ENCODE results near the gene DOK7.
A peak's percentile ranks its signal among the peaks of the same experiment; 100 is the strongest.

Gene DOK7

GRCh38 chr4:3489451-3489962 lies 26.4 kb downstream of the DOK7 start:
- Histone ChIP-seq H3K36me3 (ENCODE audit: insufficient read depth, insufficient read length, low read length) (no peaks in the 10 kb centered on the region), H3K9me3 (ENCODE audit: insufficient read depth, low read length) (no peaks in the 10 kb centered on the region), H3K9ac (ENCODE audit: insufficient read length, low read depth) (no peak overlapping the region), H3K4me3 (ENCODE audit: insufficient read length, low read depth) (no peak overlapping the region), H3K4me1 (ENCODE audit: insufficient read depth, insufficient read length) (peaks cover 60% of the 10 kb centered on the region), H3K27me3 (ENCODE audit: insufficient read depth, insufficient read length) (peaks cover 100% of the 10 kb centered on the region)
- TF ChIP-seq SUZ12 (IDR thresholded peaks at IDR 0.05; ENCODE audit: extremely low read depth, insufficient read depth, insufficient read length) (no peak), YY1 (IDR thresholded peaks at IDR 0.05; ENCODE audit: insufficient read depth, insufficient read length) (no peak), ZNF274 (IDR thresholded peaks at IDR 0.05; ENCODE audit: low read depth, low read length) (no peak)
- no peak for DNase-seq (ENCODE audit: low read depth, low spot score)

- H3K4me1 ChIP-seq (ENCODE audit: insufficient read depth, insufficient read length): peaks cover 48% of the 10 kb centered on the region
- peak; percentile 35 for DNase-seq (ENCODE audit: low read depth, low spot score)
These were observed 28.7 kb downstream of the DOK7 start for GRCh38 chr4:3491681-3492405.

GRCh38 chr4:3492741-3493719 lies 29.9 kb downstream of the DOK7 start:
- Histone ChIP-seq H3K9ac (ENCODE audit: insufficient read length, low read depth) (peak overlapping the region; percentile 64), H3K27me3 (ENCODE audit: insufficient read depth, insufficient read length) (peaks cover 98% of the 10 kb centered on the region), H3K36me3 (ENCODE audit: insufficient read depth, insufficient read length, low read length) (peaks cover 3% of the 10 kb centered on the region), H3K4me1 (ENCODE audit: insufficient read depth, insufficient read length) (peaks cover 46% of the 10 kb centered on the region), H3K4me3 (ENCODE audit: insufficient read length, low read depth) (no peak overlapping the region), H3K9me3 (ENCODE audit: insufficient read depth, low read length) (no peaks in the 10 kb centered on the region)
- DNase-seq (ENCODE audit: low read depth, low spot score): no peak
- TF ChIP-seq SUZ12 (IDR thresholded peaks at IDR 0.05; ENCODE audit: extremely low read depth, insufficient read depth, insufficient read length): no peak
- TF ChIP-seq ZNF274 (IDR thresholded peaks at IDR 0.05; ENCODE audit: low read depth, low read length): no peak
- no peak for TF ChIP-seq YY1 (IDR thresholded peaks at IDR 0.05; ENCODE audit: insufficient read depth, insufficient read length)

More at GRCh38 chr4:3491681-3492405, 28.7 kb downstream of the DOK7 start:
- Histone ChIP-seq H3K9me3 (ENCODE audit: insufficient read depth, low read length) (no peaks in the 10 kb centered on the region), H3K36me3 (ENCODE audit: insufficient read depth, insufficient read length, low read length) (peaks cover under 1% of the 10 kb centered on the region), H3K4me3 (ENCODE audit: insufficient read length, low read depth) (no peak overlapping the region), H3K27me3 (ENCODE audit: insufficient read depth, insufficient read length) (peaks cover 100% of the 10 kb centered on the region), H3K9ac (ENCODE audit: insufficient read length, low read depth) (no peak overlapping the region)
- no peak for TF ChIP-seq ZNF274 (IDR thresholded peaks at IDR 0.05; ENCODE audit: low read depth, low read length)
- no peak for TF ChIP-seq YY1 (IDR thresholded peaks at IDR 0.05; ENCODE audit: insufficient read depth, insufficient read length)
- no peak for TF ChIP-seq SUZ12 (IDR thresholded peaks at IDR 0.05; ENCODE audit: extremely low read depth, insufficient read depth, insufficient read length)

- Histone ChIP-seq H3K4me3 (ENCODE audit: insufficient read length, low read depth) (no peak overlapping the region), H3K9ac (ENCODE audit: insufficient read length, low read depth) (peak overlapping the region; percentile 64), H3K4me1 (ENCODE audit: insufficient read depth, insufficient read length) (peaks cover 47% of the 10 kb centered on the region), H3K36me3 (ENCODE audit: insufficient read depth, insufficient read length, low read length) (peaks cover 9% of the 10 kb centered on the region), H3K27me3 (ENCODE audit: insufficient read depth, insufficient read length) (peaks cover 93% of the 10 kb centered on the region), H3K9me3 (ENCODE audit: insufficient read depth, low read length) (no peaks in the 10 kb centered on the region)
- DNase-seq (ENCODE audit: low read depth, low spot score): no peak
- no peak for TF ChIP-seq YY1 (IDR thresholded peaks at IDR 0.05; ENCODE audit: insufficient read depth, insufficient read length)
- TF ChIP-seq ZNF274 (IDR thresholded peaks at IDR 0.05; ENCODE audit: low read depth, low read length): no peak
- no peak for TF ChIP-seq SUZ12 (IDR thresholded peaks at IDR 0.05; ENCODE audit: extremely low read depth, insufficient read depth, insufficient read length)
These were observed 30.8 kb downstream of the DOK7 start for GRCh38 chr4:3493720-3494461.

- Histone ChIP-seq H3K4me1 (ENCODE audit: insufficient read depth, insufficient read length) (peaks cover 44% of the 10 kb centered on the region), H3K4me3 (ENCODE audit: insufficient read length, low read depth) (no peak overlapping the region), H3K27me3 (ENCODE audit: insufficient read depth, insufficient read length) (peaks cover 92% of the 10 kb centered on the region), H3K9ac (ENCODE audit: insufficient read length, low read depth) (peak overlapping the region; percentile 47), H3K9me3 (ENCODE audit: insufficient read depth, low read length) (no peaks in the 10 kb centered on the region), H3K36me3 (ENCODE audit: insufficient read depth, insufficient read length, low read length) (peaks cover 10% of the 10 kb centered on the region)
- no peak for TF ChIP-seq ZNF274 (IDR thresholded peaks at IDR 0.05; ENCODE audit: low read depth, low read length)
- no peak for TF ChIP-seq SUZ12 (IDR thresholded peaks at IDR 0.05; ENCODE audit: extremely low read depth, insufficient read depth, insufficient read length)
- TF ChIP-seq YY1 (IDR thresholded peaks at IDR 0.05; ENCODE audit: insufficient read depth, insufficient read length): no peak
- no peak for DNase-seq (ENCODE audit: low read depth, low spot score)
These were observed 31.4 kb downstream of the DOK7 start for GRCh38 chr4:3494462-3494871.

GRCh38 chr4:3495204-3495975 lies 32.3 kb downstream of the DOK7 start:
- H3K36me3 ChIP-seq (ENCODE audit: insufficient read depth, insufficient read length, low read length): peaks cover 17% of the 10 kb centered on the region
- H3K9me3 ChIP-seq (ENCODE audit: insufficient read depth, low read length): no peaks in the 10 kb centered on the region
- TF ChIP-seq YY1 (IDR thresholded peaks at IDR 0.05; ENCODE audit: insufficient read depth, insufficient read length): no peak
- TF ChIP-seq ZNF274 (IDR thresholded peaks at IDR 0.05; ENCODE audit: low read depth, low read length): no peak
- no peak for TF ChIP-seq SUZ12 (IDR thresholded peaks at IDR 0.05; ENCODE audit: extremely low read depth, insufficient read depth, insufficient read length)
- DNase-seq (ENCODE audit: low read depth, low spot score): no peak
- H3K9ac ChIP-seq (ENCODE audit: insufficient read length, low read depth): no peak overlapping the region
- H3K4me1 ChIP-seq (ENCODE audit: insufficient read depth, insufficient read length): peaks cover 46% of the 10 kb centered on the region
- no peak overlapping the region for H3K4me3 ChIP-seq (ENCODE audit: insufficient read length, low read depth)
- peaks cover 83% of the 10 kb centered on the region for H3K27me3 ChIP-seq (ENCODE audit: insufficient read depth, insufficient read length)
